Chondrocyte (in vitro differentiated cells): ENCODE results near the gene TFAP2B. TPM values are rescaled to one million over a fixed set of nuclear protein-coding genes. Genes with fewer than 3 reads are reported as not detected.

Experiments used
- DNase-seq: peaks from one replicate; pipeline ENCODE4 v3.0.0; 2021; ENCODE audit warnings: mixed read lengths, low spot score
- H3K27ac Mint-ChIP-seq: one replicate; pipeline ENCODE4 v1.8.0; 2021; ENCODE audit warnings: mild to moderate bottlenecking, moderate library complexity, mixed read lengths; ENCODE audit not compliant: unreplicated experiment
- H3K27me3 Mint-ChIP-seq: 2 replicates; pipeline ENCODE4 v1.8.0; 2021; ENCODE audit warnings: low read depth, mixed read lengths
- H3K36me3 Mint-ChIP-seq: 2 replicates; pipeline ENCODE4 v1.8.0; 2021; ENCODE audit warnings: low read depth, mixed read lengths
- H3K4me1 Mint-ChIP-seq: 2 replicates; pipeline ENCODE4 v1.8.0; 2021; ENCODE audit warnings: low read depth, mild to moderate bottlenecking, mixed read lengths
- H3K4me3 Mint-ChIP-seq: one replicate; pipeline ENCODE4 v1.8.0; 2021; ENCODE audit warnings: mild to moderate bottlenecking, moderate library complexity, mixed read lengths; ENCODE audit not compliant: unreplicated experiment
- H3K9me3 Mint-ChIP-seq: 2 replicates; pipeline ENCODE4 v1.8.0; 2021; ENCODE audit warnings: low read depth, mixed read lengths
- CTCF ChIP-seq: fragments of 200-600 bp; sonication (generic); IDR thresholded peaks from 2 replicates; pipeline ENCODE4 v1.5.0; 2021; ENCODE audit warnings: antibody characterized with exemption, mild to moderate bottlenecking, moderate library complexity
- total RNA-seq: library from RNA; stranded (reverse); gene quantifications from 3 replicates; pipeline ENCODE4 v1.2.1, GENCODE V29; 2021

Gene TFAP2B
- total RNA-seq, 1 donor from 2014 or later: 14.8 TPM

- Mint-ChIP-seq H3K27me3 (no peaks in the 10 kb centered on the region), H3K4me1 (peaks cover 9% of the 10 kb centered on the region), H3K27ac (peak overlapping the region; percentile 45), H3K36me3 (peaks cover 17% of the 10 kb centered on the region), H3K4me3 (no peak overlapping the region), H3K9me3 (no peaks in the 10 kb centered on the region)
- no peak for DNase-seq
- no peak for TF ChIP-seq CTCF
These were observed 24.3 kb downstream of the TFAP2B start for GRCh38 chr6:50842861-50843384.

- Mint-ChIP-seq H3K27me3 (no peaks in the 10 kb centered on the region), H3K4me3 (no peak overlapping the region), H3K9me3 (no peaks in the 10 kb centered on the region), H3K27ac (no peak overlapping the region), H3K36me3 (peaks cover 12% of the 10 kb centered on the region), H3K4me1 (peaks cover 14% of the 10 kb centered on the region)
- no peak for DNase-seq
- TF ChIP-seq CTCF: no peak
These were observed 25.2 kb downstream of the TFAP2B start for GRCh38 chr6:50843842-50844241.

- Mint-ChIP-seq H3K36me3 (peaks cover 12% of the 10 kb centered on the region), H3K4me1 (peaks cover 23% of the 10 kb centered on the region), H3K9me3 (no peaks in the 10 kb centered on the region), H3K27ac (no peak overlapping the region), H3K4me3 (no peak overlapping the region), H3K27me3 (no peaks in the 10 kb centered on the region)
- DNase-seq: no peak
- TF ChIP-seq CTCF: no peak
These were observed 26.9 kb downstream of the TFAP2B start for GRCh38 chr6:50845499-50846143.

- no peak for DNase-seq
- Mint-ChIP-seq H3K36me3 (peaks cover 7% of the 10 kb centered on the region), H3K9me3 (no peaks in the 10 kb centered on the region), H3K4me3 (no peak overlapping the region), H3K4me1 (peaks cover 23% of the 10 kb centered on the region), H3K27me3 (no peaks in the 10 kb centered on the region), H3K27ac (no peak overlapping the region)
- no peak for TF ChIP-seq CTCF
These were observed 27.6 kb downstream of the TFAP2B start for GRCh38 chr6:50846144-50846851.

GRCh38 chr6:50846852-50847155 lies 28.1 kb downstream of the TFAP2B start:
- no peaks in the 10 kb centered on the region for H3K9me3 Mint-ChIP-seq
- H3K4me1 Mint-ChIP-seq: peaks cover 23% of the 10 kb centered on the region
- H3K36me3 Mint-ChIP-seq: peaks cover 7% of the 10 kb centered on the region
- H3K4me3 Mint-ChIP-seq: no peak overlapping the region
- H3K27ac Mint-ChIP-seq: no peak overlapping the region
- TF ChIP-seq CTCF: no peak
- no peak for DNase-seq
- no peaks in the 10 kb centered on the region for H3K27me3 Mint-ChIP-seq
